Stimulated activated CD8-positive, alpha-beta memory T cell treated with anti-CD3 and anti-CD28 coated beads, Interleukin-7, amount 100 ng/mL, for 24 hours (primary cell): ENCODE data around the gene POC1B.

Experiments
- DNase-seq: peaks from one replicate; pipeline ENCODE4 v3.0.0-alpha.2; 2020; ENCODE audit warnings: low read depth

POC1B gene

DNA sequence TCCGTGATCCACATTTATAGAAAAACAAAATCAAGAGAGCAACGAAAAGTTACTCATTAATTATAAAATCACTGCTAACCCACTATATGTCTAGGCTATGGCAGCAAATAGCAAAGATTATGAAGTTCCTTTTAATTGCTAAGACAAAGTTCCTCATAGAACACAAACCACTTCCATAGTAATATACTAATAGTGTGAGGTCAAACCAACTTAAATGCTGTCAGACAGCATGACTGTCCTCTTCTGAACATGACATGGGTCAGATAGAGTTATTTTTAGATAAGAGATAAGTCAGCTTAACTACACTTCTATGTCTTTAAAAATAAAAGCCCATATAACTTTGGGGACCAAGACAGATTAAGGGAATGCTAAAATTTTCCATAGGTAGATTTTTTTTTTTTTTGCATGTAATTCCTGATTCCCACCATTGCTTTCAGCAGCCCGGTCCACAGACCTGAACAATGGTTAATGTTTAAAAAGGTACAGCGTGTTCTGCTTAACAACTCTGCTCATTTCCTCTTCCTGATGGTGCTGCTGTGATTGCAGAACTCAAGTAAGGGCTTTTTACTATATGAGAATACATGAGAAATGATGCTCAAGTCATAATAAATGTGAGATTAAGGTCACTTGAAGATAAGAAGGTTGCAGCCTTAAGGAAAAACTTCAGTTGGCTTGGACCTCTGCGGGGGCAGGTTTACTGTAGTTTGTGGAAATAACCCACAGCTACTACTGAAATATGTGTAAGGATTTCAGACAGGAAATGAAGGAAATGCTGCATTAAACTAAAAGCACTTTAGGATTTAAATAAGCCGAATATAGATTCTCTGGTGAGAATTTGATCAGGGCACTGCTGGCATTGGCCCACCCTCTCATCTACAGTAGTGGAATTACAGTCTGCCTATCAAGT is 135.8 kb downstream of the POC1B start:
- DNase-seq: no peak

DNA sequence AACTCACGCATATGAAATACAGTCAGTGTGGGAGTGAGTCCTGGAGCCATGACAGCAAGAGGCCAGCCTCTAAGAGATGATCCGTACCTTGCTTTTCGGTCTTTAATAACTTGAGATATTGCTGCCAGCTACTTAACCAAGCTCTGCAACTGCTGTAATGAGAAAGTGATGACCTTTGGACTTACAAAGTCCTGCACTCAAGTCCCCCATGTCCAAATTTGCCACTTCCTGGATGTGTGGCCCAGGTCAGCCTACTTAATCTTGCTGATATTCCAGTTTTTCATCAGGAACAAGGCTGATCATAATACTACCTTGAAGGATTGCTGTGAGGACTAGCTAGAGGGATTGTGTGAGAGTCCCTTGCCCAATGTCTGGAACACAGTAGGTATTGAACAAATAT is 139.7 kb downstream of the POC1B start:
- no peak for DNase-seq

DNA sequence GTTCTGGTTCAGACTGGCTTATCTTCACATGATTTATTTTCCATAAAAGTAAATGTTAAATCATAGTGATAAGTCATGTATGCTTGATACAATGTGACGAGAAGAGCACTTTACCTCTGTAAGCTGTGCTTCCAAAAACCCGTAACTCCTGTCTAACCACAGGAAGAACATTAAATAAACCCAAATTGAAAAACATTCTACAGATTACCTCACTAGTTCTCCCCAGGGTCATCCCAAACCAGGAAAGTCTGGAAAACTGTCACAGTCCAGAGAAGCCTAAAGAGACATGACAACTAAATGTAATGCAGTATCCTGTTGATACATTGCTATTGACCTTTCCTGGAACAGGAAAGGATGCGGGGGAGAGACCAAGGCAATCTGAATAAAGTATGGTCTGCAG is 141.0 kb downstream of the POC1B start:
- DNase-seq: no peak

- DNase-seq: no peak
These were observed 141.6 kb downstream of the POC1B start for GRCh38 chr12:89384050-89384758.

- no peak for DNase-seq
These were observed 142.4 kb downstream of the POC1B start for GRCh38 chr12:89383235-89384049.

DNA sequence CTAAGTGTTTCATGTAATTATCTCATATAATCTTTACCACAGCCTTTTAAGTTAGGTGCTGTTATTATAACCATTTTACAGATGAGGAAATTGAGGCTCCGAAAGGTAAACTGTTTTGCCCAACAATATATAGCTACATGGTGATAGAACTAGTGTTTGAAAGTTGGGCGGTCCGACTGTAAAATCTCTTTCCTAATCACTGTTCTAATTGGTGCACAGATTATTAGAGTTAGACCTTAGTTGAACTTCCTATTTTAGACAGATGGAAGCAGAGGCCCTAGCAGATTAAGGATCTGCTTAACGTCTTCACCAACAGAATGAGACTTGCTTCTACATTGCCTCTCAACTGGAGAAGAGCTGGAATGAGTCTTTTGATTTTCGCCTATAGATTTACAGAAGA is 143.5 kb downstream of the POC1B start:
- DNase-seq: no peak

DNA sequence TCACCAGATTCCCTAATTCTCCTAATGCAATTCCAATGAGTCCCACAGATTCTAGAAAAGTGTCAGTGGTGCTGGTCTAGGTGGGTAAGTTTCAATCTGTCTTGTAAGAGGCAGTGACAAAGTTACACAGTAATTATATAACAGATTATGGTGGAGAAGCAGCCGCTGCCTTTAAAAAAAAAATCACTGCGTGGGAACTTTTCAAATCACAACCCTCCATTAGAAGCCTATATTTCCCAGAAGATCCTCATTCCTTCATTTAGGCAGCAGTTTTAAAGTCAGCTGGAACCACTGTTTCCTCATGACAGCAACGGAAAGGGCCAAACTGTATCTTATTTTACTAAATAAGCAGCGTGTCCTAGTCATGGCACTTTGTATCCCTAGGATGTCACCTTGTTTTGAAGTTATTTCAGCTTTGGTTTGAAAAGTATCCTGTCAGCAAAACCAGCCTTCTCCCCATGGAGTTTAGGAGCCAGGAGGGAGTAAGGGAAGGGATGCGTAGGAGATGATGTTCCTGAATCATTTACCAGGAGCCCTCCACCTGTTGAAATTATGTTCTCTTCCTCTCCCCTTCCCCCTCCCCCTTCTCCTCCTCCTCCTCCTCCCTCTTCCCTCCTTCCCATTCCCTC is 145.9 kb downstream of the POC1B start:
- no peak for DNase-seq

GRCh38 chr12:89379148-89379838 is 146.6 kb downstream of the POC1B start:
- DNase-seq: no peak

GRCh38 chr12:89376844-89377243 is 149.0 kb downstream of the POC1B start:
- no peak for DNase-seq

DNA sequence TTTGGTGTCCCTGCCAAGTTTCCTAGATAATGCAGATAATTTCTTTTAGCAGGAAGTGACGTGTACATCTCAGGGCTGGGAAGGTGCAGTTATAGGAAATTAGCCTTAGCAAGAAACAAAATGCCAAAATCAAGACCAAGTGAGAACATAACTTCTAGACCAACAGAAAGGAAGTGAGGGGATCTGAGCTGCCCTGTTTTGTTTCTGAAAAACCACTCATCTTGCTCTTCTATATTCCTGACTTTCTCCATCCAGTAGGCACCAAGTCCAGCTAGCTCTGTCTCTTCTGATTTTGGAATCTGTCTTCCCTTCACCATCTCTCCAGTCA is 149.7 kb downstream of the POC1B start:
- DNase-seq: no peak

GRCh38 chr12:89373763-89374572 is 151.9 kb downstream of the POC1B start:
- no peak for DNase-seq

GRCh38 chr12:89372584-89373370 is 153.1 kb downstream of the POC1B start:
- DNase-seq: no peak

DNA sequence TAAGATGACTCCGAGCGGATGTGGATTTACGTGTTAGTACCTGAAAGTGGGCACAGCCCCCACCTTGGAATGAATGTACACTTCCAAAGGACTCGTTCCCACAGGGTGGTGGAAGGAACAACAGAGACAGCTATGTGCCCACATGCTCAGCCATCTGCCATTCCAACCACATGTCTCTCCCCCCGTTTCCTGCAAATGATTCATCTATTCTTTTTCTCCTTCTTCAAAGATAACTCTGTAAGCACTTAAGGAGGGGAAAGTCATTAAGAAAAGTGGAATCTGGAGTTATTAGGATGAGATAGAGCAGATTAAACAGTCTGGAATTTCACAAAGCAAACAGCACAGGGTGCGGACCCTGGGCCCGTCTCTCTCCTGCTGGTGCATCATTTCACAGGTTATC is 155.0 kb downstream of the POC1B start:
- DNase-seq: no peak

DNA sequence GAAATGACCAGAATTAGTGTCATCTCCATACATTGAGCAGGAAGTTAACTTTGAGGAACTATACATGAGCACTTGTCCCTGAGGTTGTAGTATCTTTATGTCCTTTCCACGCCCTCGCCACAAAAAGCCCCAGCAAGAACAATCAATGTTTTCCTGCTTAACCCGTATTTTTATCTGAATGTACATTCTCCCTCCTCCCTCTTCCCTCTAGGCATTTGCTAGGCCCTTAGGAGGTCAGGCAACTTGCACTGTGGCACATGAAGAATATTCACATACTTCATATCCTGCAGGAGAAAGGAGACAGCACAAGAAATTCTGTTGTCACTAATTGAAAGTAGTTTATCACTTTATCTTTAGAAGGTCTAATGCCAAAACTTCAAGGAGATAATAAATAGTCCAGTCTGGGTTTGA is 155.4 kb downstream of the POC1B start:
- no peak for DNase-seq
